Cardiac muscle cell (in vitro differentiated cells and primary cell): ENCODE results near the gene KAZN. TPM values are rescaled to one million over a fixed set of nuclear protein-coding genes. Genes with fewer than 3 reads are reported as not detected.
A peak's percentile ranks its signal among the peaks of the same experiment; 100 is the strongest.
"Not testable (repeated sequence)": the region's sequence is repeated elsewhere in the genome, so short reads cannot be mapped to it uniquely, and the experiment has no call there.

ENCODE experiments used
- DNase-seq, 2 donors: peaks; one replicate each; pipeline versions ENCODE4 v3.0.0 to v3.0.0-alpha.2; 2010 to 2017; ENCODE audit warnings: low read depth in 1 of 2, low spot score in 1 of 2
- H3K27ac ChIP-seq: fragments of 200-600 bp; sonication (generic); 2 replicates; pipeline ENCODE4 v1.5.1; 2016
- H3K27me3 ChIP-seq: fragments of 200-600 bp; sonication (generic); 2 replicates; pipeline ENCODE4 v1.6.0; 2016; ENCODE audit warnings: control low read depth
- H3K36me3 ChIP-seq: fragments of 200-600 bp; sonication (generic); 2 replicates; pipeline ENCODE4 v1.5.1; 2016; ENCODE audit warnings: control low read depth
- H3K4me1 ChIP-seq: fragments of 200-600 bp; sonication (generic); 2 replicates; pipeline ENCODE4 v1.8.1; 2017; ENCODE audit warnings: low read depth, mild to moderate bottlenecking, mixed run types
- H3K4me3 ChIP-seq: fragments of 200-600 bp; sonication (generic); 2 replicates; pipeline ENCODE4 v1.5.1; 2016; ENCODE audit warnings: mild to moderate bottlenecking
- H3K9me3 ChIP-seq: fragments of 200-600 bp; sonication (generic); 2 replicates; pipeline ENCODE4 v1.5.1; 2017; ENCODE audit warnings: low read depth, mild to moderate bottlenecking, control low read depth
- CTCF ChIP-seq: IDR thresholded peaks from 2 replicates; pipeline ENCODE4 v1.5.1; 2012; ENCODE audit warnings: low read depth, mild to moderate bottlenecking, low read length
- polyA plus RNA-seq: library from polyadenylated mRNA; unstranded; fragments of >200 nt; fragmentation: Nextera tagmentation; extraction: Ambion mirVana; gene quantifications from 2 replicates; pipeline ENCODE4 v1.2.1, GENCODE V29; 2016
- total RNA-seq: library from RNA; depleted of rRNA; stranded (reverse); fragments of >200 nt; gene quantifications from 2 replicates; pipeline ENCODE4 v1.2.3, GENCODE V29; 2016

KAZN gene
- total and polyA plus RNA-seq, 2 experiments from 2014 or later: 17.5 to 26.9 TPM

DNA sequence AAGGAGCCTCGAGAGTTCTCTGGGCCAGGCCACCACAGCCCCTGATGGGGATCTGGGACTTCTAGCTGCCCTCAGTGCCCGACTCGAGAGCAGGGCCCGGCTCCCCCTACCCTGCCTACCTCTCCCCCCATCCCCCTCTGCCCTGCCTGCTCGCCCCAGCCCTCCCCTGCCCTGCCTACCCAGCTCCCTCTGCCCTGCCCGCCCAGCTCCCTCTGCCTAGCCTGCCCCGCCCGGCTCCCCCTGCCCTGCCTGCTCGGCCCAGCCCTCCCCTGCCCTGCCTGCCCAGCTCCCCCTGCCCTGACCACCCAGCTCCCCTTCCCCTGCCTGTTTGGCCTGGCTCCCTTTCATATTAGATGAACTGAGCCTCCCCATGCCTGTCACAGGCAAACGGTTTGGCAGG is 437.6 kb downstream of the KAZN start:
- H3K36me3 ChIP-seq: no peaks in the 10 kb centered on the region
- TF ChIP-seq CTCF: no peak

DNA sequence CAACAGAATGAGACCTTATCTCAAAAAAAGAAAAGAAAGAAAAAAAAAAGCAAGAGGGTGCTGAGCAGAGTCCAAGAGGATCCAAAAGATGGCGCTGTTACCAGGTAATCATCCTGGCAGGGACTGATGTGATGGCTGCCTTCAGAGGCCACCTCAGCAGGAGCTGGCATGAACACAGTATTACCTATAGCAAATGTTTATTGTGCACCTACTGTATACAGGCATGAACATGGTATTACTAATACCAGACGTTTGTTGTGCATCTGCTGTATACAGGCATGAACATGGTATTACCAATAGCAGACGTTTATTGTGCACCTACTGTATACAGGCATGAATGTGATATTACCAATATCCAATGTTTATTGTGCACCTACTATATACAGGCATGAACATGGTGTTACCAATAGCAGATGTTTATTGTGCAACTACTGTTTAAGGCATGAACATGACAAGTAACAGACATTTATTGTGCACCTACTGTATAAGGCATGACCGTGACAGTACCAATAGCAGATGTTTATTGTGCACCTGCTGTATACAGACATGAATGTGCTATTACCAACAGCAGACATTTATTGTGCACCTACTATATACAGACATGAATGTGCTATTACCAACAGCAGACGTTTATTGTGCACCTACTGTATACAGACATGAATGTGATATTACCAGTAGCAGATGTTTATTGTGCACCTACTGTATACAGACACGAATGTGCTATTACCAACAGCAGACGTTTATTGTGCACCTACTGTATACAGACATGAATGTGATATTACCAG is 439.9 kb downstream of the KAZN start:
- Histone ChIP-seq H3K36me3 (no peaks in the 10 kb centered on the region), H3K4me1 (no peaks in the 10 kb centered on the region), H3K4me3 (no peak overlapping the region), H3K27ac (no peak overlapping the region), H3K27me3 (no peaks in the 10 kb centered on the region), H3K9me3 (no peaks in the 10 kb centered on the region)
- DNase-seq: peak; percentile 22 to 41
- peak; percentile 27 for TF ChIP-seq CTCF

More for the DNA sequence above, 437.6 kb downstream of the KAZN start:
- H3K9me3 ChIP-seq: no peaks in the 10 kb centered on the region
- DNase-seq: no peak
- H3K4me3 ChIP-seq: no peak overlapping the region
- no peaks in the 10 kb centered on the region for H3K27me3 ChIP-seq
- no peak overlapping the region for H3K27ac ChIP-seq
- H3K4me1 ChIP-seq: no peaks in the 10 kb centered on the region

- DNase-seq: no peak
- Histone ChIP-seq H3K4me1 (no peaks in the 10 kb centered on the region), H3K9me3 (no peaks in the 10 kb centered on the region), H3K36me3 (no peaks in the 10 kb centered on the region), H3K4me3 (no peak overlapping the region), H3K27me3 (no peaks in the 10 kb centered on the region), H3K27ac (no peak overlapping the region)
- TF ChIP-seq CTCF: no peak
Measured at GRCh38 chr1:15039017-15039648, 440.6 kb downstream of the KAZN start.

DNA sequence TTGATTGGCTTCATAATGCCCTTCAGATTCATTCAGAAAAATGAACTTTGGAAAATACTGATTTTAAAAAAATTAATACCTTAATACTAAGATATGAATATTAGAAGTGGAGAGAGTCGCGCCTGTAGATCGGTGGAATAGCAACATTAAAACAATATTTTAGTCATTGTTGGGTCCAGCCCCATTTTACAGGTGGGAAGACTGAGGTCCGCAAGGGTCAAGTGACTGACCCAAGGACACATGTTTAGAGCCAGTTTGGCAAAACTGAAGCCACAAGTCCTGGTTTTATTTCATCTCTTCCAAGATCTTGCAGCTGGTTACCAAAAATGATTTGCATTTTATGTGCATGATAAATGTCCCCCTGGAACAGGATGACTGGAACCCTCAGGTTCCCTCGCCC is 441.4 kb downstream of the KAZN start:
- Histone ChIP-seq H3K4me1 (no peaks in the 10 kb centered on the region), H3K9me3 (no peaks in the 10 kb centered on the region), H3K27ac (no peak overlapping the region), H3K27me3 (no peaks in the 10 kb centered on the region), H3K4me3 (no peak overlapping the region), H3K36me3 (no peaks in the 10 kb centered on the region)
- no peak for TF ChIP-seq CTCF
- DNase-seq: no peak

GRCh38 chr1:15040685-15041084 is 442.2 kb downstream of the KAZN start:
- H3K9me3 ChIP-seq, H3K36me3 ChIP-seq, H3K4me1 ChIP-seq, H3K27me3 ChIP-seq, H3K27ac ChIP-seq, DNase-seq, H3K4me3 ChIP-seq: not testable (repeated sequence)

DNA sequence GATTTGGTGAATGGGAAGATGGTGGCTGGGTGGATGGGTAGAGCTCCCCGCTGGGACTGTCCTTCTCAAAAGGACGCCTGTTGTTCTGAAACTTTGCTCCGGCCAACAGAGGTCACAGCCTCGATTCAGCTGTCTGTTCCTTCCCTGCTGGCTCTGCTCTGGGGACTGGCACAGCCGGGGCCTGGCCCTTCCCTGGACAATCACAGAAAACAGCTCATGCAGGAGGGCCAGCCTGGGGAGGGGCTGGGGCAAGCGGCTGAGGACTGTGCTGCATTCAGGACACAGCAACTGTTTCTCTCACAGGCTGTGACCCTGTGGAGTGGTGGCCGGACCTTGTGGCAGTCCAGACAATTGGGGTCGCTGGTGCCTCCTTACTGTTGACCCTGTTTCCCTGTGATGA is 444.4 kb downstream of the KAZN start:
- Histone ChIP-seq H3K27me3 (no peaks in the 10 kb centered on the region), H3K4me3 (no peak overlapping the region), H3K9me3 (no peaks in the 10 kb centered on the region), H3K36me3 (no peaks in the 10 kb centered on the region), H3K27ac (peak overlapping the region; percentile 60), H3K4me1 (no peaks in the 10 kb centered on the region)
- DNase-seq: no peak
- no peak for TF ChIP-seq CTCF
